Activated CD8-positive, alpha-beta memory T cell treated with anti-CD3 and anti-CD28 coated beads, Interleukin-2, amount 50 U/mL, for 24 hours (primary cell): ENCODE measurements around the gene ATP1A1.

Experiments
- DNase-seq: peaks from one replicate; pipeline ENCODE4 v3.0.0-alpha.2; 2020; ENCODE audit errors: extremely low read depth

ATP1A1 gene

GRCh38 chr1:116415200-116415698, 42.2 kb downstream of the ATP1A1 start:
- DNase-seq, result no peak

- DNase-seq, result no peak
Observed at GRCh38 chr1:116415699-116416533, 42.9 kb downstream of the ATP1A1 start.

DNA sequence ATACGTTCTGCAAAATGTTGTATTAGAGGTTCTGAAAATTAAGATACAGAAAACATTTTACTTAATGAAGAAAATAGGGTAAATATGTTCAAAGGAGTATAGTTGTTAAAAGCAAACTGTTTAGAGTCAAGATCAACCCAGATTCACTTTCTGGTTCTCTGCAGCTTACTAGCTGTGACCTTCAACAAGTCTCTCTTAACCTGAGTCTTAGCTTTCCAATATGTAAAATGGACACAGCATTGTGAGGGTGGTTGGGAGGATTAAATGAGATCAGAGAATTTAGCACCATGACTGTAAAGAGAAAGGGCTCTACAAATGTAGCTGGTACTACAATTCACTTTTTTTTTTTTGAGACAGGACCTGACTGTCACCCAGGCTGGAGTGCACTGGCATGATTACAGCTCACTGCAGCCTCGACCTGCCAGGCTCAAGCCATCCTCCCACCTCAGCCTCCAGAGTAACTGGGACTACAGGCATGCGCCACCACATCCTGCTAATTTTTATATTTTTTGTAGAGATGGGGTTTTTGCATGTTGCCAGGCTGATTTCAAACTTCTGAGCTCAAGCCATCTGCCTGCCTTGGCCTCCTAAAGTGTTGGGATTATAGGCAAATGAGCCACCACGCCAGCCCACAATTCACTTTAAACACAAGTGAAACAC, 43.9 kb downstream of the ATP1A1 start:
- no peak for DNase-seq

GRCh38 chr1:116417678-116418077, 44.6 kb downstream of the ATP1A1 start:
- DNase-seq, result no peak

- peak; percentile 64 for DNase-seq
Observed at GRCh38 chr1:116418091-116418830, 45.2 kb downstream of the ATP1A1 start.

GRCh38 chr1:116420417-116421200, 47.6 kb downstream of the ATP1A1 start:
- no peak for DNase-seq

DNA sequence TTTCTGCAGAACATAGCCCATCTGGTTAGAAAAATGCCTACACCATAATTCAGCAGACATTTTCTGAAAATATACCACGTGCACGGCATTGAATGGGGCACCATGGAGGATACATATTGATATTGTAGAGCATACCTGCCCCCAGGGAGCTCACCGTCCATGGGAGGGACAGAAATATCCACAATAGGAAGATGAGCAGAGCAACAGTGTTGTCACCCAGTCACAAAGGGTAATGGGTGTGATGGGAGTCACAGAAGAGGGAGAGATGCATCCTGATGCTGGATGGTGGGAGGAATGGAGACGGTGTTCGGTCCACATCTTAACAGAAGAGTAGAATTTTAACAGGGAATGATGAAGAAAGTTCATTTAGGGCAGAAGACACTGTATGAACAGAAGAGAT, 51.4 kb downstream of the ATP1A1 start:
- no peak for DNase-seq

DNA sequence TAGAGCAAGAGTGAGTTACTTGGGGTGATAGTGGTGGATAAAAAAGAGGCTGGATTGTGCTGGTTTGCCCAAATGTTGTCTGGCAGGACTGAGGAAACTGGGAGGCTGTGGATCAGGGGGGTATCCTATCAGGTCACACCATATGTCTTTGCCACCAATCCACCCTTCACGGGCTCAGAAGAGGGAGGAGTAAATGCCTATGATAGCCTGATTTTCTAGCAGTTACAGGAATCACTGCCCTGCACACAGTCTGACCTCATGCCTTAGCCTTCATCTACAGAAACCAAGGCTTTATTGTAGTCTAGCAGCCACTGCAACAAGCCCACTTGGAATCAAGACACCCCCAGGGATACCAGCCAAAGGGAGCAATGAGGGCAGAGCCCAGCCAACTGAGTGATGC, 51.8 kb downstream of the ATP1A1 start:
- no peak for DNase-seq

GRCh38 chr1:116425987-116426386, 52.9 kb downstream of the ATP1A1 start:
- DNase-seq, result no peak

DNA sequence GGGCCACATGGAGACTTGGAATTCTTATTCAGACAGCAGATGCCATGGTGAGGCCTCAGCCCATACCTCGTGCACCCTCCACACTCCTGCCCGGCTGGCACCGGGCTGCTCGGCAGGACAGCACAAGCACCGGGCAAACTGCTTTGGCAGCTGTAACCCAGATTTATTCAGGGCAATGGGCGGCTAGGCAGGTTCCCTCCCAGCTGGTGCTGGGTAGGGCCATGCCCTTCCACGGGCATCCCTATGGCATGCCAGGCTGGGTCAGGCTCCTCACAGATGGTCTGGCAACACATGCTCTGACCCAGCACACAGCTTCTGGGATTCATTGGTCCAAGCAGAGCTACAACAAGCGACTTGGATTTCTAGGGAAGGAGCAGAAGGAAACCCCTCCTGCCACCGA, 53.4 kb downstream of the ATP1A1 start:
- DNase-seq, result no peak

GRCh38 chr1:116428576-116428975, 55.5 kb downstream of the ATP1A1 start:
- DNase-seq, result no peak

DNA sequence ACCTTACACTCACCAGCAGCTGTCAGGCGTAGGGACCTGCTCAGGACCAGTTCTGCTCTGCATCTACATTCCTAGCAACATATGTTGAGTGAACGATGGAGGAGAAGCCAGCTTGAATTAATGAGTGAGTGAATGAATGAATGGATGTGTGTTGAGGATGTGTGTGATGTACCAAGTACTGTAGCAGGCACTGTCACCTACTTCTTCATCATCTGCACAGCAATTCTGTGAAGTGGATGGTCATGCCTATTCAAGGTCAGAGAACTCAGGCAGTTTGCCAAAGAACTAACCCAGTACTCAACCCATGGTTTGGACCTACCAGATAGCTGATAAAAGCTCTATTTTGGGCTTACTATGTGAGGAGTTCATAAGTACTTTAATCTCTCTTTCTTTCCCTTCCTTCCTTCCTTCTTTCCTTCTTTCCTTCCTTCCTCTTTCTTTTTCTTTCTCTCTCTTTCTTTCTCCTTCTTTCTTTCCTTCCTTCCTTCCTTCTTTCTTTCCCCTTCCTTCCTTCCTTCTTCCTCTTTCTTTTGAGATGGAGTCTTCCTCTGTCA, 56.9 kb downstream of the ATP1A1 start:
- no peak for DNase-seq

DNA sequence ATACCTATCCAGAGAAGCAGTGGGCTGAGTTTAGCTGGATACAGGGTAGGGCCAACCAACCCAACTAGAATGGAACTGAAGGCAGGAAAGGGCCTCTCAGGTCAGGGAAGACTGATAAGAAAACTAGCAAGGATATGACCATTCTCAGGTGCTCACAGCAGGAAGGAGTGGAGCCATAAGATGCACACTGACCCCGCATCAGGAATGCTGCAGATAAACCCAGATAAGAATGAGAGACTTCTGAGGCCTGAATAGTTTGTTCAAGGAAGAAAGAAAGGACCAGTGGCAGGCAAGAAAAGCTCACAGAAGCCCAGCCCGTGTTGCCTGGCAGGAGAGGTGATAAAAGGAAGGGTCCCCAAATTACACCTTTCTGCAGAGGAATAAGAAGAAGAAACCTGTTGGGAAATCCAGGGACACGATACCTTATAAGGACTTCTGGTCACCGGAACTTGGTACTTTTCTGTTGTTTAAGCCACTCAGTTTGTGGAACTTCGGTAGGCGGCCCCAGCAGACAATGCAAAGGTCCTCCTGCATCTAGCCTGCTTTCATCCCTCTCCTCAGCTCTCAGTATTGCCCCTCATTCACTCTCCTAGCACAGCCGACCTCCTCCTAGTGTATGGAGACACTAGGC, 58.9 kb downstream of the ATP1A1 start:
- DNase-seq, result no peak

- no peak for DNase-seq
Observed at GRCh38 chr1:116432655-116433265, 59.7 kb downstream of the ATP1A1 start.

- no peak for DNase-seq
Observed at GRCh38 chr1:116433275-116434257, 60.5 kb downstream of the ATP1A1 start.

DNA sequence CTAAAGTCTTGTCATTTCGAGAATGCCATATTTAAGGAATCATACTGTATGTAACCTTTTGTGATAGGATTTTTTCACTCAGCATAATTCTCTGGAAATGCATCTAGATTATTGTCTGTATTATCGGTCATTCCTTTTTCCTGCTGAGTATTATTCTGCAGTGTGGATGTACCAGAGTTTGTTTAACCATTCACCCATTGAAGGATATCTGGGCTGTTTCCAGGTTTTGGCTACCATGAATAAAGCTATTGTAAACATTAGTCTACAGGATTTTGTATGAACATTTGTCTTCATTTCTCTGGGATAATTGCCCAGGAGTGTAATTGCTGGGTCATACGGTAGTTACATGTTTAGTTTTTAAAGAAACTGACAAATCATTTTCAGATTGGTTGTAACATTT, 61.8 kb downstream of the ATP1A1 start:
- DNase-seq, result no peak

- no peak for DNase-seq
Observed at GRCh38 chr1:116435806-116436610, 63.0 kb downstream of the ATP1A1 start.

DNA sequence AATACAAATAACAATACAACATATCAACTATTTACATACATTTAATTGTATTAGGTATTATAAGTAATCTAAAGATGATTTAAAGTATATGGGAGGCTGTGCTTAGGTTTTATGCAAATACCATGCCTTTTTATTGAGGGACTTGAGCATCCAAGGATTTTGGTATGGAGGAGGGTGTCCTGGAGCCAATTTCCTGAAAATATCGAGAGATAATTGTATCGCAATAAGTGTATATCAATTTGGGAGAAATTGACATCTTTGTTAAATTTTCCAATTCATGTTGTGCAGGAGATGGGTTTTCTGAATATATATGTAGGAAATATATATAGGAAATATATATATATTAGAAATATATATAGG, 63.5 kb downstream of the ATP1A1 start:
- no peak for DNase-seq
